ENCODE data around the gene DNAJB1.

The DNAJB1 gene

GRCh38 chr19:14470031-14470876 is 47.9 kb downstream of the DNAJB1 start:
- FAIRE-seq = no peak

- no peak for FAIRE-seq
Measured at GRCh38 chr19:14467816-14468215, 50.4 kb downstream of the DNAJB1 start.

- FAIRE-seq = no peak
Measured at GRCh38 chr19:14467391-14467790, 50.8 kb downstream of the DNAJB1 start.
